Urothelium cell line (cell line): ENCODE results near the gene FXN.
"Not testable (repeated sequence)": the region's sequence is repeated elsewhere in the genome, so short reads cannot be mapped to it uniquely, and the experiment has no call there.

ENCODE experiments used
- DNase-seq: peaks from one replicate; pipeline ENCODE4 v3.0.0; 2011; ENCODE audit warnings: low spot score, mixed read lengths
- FAIRE-seq: peaks from 2 replicates; lab custom pipeline; 2011; peaks lifted over from hg19 to GRCh38; lab: Jason Lieb, UNC

FXN gene

DNA sequence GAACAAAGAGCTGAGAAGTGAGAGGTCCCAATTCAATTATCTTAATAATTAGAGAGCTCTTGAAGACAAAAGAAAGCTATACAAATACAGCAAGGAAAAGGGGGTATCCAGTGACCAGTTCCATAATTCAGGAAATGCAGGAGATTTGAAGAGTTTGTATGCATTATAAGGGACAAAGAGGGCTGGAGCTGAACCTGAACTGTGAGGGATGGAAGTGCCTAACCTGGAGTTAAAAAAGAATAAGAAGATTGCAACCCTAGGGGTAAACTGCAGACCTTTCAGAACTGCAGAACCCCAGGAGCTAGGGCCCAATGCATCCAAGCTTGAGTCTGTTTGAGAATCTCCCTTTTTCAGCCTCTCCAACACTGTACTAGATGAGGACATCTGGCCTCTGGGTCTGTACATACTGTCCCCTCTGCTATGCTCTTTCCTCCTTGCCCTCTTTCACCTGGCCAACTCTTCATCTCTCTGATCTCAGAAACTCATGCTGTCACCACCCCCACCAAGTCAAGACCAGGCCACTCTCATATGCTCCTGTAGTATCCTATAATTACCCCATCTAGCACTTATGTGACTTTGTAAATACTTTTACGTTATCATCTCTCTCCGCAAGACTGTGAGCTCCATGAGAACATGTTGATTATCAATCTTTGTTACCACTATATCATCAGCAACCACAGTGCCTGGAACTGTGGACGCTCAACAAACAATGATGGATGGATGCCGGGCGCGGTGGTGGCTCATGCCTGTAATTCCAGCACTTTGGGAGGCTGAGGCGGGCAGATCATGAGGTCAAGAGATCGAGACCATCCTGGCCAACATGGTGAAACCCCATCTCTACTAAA, 15.0 kb upstream of the FXN start:
- no peak for DNase-seq
- no peak for FAIRE-seq

GRCh38 chr9:69023650-69024049, 11.9 kb upstream of the FXN start:
- FAIRE-seq, result no peak

GRCh38 chr9:69027355-69028097, 8.0 kb upstream of the FXN start:
- DNase-seq (peak; percentile 54), FAIRE-seq (peak; percentile 86)

More at GRCh38 chr9:69023650-69024049, 11.9 kb upstream of the FXN start:
- no peak for DNase-seq

DNA sequence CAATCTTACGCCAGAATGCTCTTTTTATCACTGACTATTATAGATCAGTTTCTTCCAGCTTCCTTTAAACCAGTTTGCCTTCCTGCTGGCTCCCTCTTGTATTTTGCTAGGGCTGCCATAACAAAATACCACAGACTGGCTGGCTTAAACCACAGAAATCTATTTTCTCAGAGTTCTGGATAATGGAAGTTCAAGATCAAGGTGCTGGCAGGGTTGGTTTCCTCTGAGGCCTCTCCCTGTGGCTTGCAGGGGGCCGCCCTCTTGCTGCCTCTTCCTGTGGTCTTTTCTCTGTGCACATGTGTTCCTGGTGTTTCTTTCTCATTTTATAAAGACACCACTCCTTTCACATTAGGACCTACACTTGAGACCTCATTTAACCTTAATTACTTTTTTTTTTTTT, 6.8 kb upstream of the FXN start:
- FAIRE-seq (no peak), DNase-seq (no peak)

- FAIRE-seq, result no peak
- no peak for DNase-seq
Measured at GRCh38 chr9:69029535-69029934, 6.0 kb upstream of the FXN start.

GRCh38 chr9:69030851-69031645, 4.5 kb upstream of the FXN start:
- no peak for DNase-seq
- FAIRE-seq, result no peak

- no peak for FAIRE-seq
- DNase-seq, result no peak
Measured at GRCh38 chr9:69034071-69034470, 1.5 kb upstream of the FXN start.

DNA sequence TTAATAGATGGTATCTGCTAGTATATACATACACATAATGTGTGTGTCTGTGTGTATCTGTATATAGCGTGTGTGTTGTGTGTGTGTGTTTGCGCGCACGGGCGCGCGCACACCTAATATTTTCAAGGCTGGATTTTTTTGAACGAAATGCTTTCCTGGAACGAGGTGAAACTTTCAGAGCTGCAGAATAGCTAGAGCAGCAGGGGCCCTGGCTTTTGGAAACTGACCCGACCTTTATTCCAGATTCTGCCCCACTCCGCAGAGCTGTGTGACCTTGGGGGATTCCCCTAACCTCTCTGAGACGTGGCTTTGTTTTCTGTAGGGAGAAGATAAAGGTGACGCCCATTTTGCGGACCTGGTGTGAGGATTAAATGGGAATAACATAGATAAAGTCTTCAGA, 757 bp downstream of the FXN start:
- DNase-seq, result no peak
- FAIRE-seq, result no peak

DNA sequence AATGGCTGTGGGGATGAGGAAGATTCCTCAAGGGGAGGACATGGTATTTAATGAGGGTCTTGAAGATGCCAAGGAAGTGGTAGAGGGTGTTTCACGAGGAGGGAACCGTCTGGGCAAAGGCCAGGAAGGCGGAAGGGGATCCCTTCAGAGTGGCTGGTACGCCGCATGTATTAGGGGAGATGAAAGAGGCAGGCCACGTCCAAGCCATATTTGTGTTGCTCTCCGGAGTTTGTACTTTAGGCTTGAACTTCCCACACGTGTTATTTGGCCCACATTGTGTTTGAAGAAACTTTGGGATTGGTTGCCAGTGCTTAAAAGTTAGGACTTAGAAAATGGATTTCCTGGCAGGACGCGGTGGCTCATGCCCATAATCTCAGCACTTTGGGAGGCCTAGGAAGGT, 1.2 kb downstream of the FXN start:
- FAIRE-seq (no peak), DNase-seq (no peak)

DNA sequence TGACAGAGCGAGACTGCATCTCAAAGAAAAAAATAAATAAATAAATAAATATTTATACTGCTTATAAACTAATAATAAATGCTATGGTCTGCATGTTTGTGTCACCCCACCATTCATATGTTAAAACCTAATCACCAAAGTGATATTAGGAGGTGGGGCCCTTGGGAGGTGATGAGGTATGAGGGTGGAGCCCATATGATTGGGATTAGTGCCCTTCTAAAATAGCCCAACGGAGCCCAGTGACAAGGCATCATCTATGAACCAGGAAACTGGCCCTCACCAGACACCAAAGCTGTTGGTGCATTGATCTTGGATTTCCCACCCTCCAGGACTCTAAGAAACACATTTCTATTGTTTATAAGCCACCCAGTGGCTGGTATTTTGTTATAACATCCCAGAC, 5.1 kb downstream of the FXN start:
- FAIRE-seq (no peak), DNase-seq (no peak)

GRCh38 chr9:69044240-69045219, 9.0 kb downstream of the FXN start:
- FAIRE-seq, result no peak

DNA sequence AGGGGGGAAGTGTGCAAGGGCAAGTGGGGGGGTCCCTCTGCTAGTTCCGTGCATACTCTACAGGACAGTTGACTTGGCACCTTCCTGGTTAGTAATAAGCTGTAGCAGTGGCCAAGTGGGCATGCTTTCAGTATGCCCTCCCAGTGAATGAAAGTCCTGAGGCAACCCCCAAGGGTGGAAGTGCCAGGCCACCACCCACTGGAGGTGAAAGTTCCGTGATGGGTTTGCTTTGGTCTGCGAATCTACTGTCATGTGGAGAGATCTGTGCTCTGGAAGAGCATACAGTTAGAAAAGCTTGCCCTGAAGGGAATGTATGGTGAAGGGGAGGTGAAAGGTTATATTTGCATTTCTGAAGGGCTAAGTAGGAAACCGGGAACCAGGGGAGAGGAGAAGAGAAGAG, 10.3 kb downstream of the FXN start:
- no peak for DNase-seq
- no peak for FAIRE-seq

More at GRCh38 chr9:69044240-69045219, 9.0 kb downstream of the FXN start:
- no peak for DNase-seq

- no peak for FAIRE-seq
- DNase-seq, result no peak
Measured at GRCh38 chr9:69046723-69047122, 11.2 kb downstream of the FXN start.

- FAIRE-seq (no peak), DNase-seq (no peak)
Measured at GRCh38 chr9:69047371-69047770, 11.8 kb downstream of the FXN start.

DNA sequence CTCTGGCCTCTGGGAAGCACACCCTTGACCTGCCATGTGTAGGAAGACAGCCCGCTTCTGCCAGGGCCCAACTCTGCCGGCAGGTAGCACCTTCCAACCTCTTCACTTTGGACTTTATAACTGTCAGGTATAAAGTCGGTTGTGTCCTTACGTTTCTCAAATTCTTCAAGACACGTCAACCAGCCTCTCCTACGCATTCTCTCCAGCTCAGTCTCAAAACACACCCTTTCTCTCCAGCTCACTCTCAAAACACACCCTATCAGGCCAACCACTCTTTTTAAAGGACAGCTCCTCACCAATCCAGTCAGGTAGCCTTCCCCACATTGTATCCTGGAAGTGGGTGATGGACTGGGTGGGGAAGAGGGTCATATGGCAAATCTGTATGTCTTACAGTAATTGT, 13.5 kb downstream of the FXN start:
- no peak for FAIRE-seq
- DNase-seq, result no peak

- DNase-seq, FAIRE-seq: not testable (repeated sequence)
Measured at GRCh38 chr9:69050936-69051335, 15.4 kb downstream of the FXN start.

GRCh38 chr9:69054989-69055388, 19.4 kb downstream of the FXN start:
- no peak for DNase-seq
- no peak for FAIRE-seq

- FAIRE-seq (no peak), DNase-seq (no peak)
Measured at GRCh38 chr9:69056191-69056815, 20.8 kb downstream of the FXN start.

GRCh38 chr9:69058101-69058500, 22.5 kb downstream of the FXN start:
- FAIRE-seq (no peak), DNase-seq (no peak)

DNA sequence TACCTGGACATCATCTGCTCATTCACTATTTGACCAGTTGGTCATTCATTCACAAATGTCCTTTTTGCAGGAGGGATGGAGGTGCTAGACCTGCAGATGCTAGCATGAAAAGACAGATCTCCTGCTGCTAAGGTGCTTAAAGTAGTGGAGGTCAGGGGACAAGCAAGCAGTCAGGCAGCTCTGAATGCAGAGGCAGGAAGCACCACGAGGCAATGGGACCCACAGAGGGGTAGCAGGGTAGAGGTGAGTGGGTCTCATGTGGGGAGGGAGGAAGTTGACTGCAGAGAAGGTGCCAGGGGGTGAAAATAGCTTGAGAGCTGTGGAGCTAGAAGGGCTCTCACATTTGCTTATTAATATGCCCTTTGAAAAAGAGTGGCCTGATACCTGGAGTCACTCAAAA, 25.2 kb downstream of the FXN start:
- FAIRE-seq, result no peak
- DNase-seq, result no peak
